NCI-H2196 (cell line): Measurements from ENCODE around the gene SRGAP2C.
"Not testable (repeated sequence)": the region's sequence is repeated elsewhere in the genome, so short reads cannot be mapped to it uniquely, and the experiment has no call there.

Experiments used
- DNase-seq: peaks from one replicate; lab custom pipeline; 2025; ENCODE audit not compliant: unreplicated experiment; lab: John Stamatoyannopoulos, UW

SRGAP2C gene

DNA sequence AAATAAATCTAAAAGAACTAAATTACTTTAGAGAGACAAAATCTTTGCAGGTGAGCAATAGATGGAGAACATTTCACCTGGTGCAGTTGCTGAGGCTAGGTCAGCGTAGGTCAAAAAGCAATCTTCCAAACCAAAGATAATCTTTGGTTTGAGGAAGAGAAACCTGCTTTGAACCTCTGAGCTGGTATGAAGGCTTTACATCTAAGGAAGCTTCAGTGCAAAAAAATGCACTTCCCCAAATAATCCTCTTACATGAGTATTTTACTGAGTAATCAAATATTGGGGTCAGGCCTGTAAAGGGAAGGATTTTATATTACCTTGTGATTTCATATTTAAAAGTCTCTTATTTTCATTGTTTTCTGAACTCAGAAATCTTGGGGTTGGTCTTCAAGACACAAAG is 223.6 kb downstream of the SRGAP2C start:
- no peak for DNase-seq

DNA sequence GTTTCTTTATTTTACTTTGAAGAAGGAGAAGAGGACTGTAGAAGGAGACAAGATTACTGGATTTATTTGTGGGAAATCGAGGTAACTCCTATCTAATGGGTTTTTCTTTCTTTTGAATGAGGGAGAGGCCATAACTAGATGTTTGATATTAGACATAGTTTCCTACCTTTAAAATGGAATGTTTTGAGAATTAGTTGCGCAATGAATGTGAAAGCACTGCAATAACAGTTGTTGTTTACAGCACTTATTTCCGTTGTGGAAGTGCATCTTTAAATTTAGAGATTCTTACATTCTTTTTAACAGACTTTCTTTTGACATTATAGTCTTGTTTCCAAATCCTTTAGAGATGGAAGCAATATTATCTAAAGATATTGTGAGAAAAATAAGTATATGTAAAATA is 229.0 kb downstream of the SRGAP2C start:
- DNase-seq, result no peak

DNA sequence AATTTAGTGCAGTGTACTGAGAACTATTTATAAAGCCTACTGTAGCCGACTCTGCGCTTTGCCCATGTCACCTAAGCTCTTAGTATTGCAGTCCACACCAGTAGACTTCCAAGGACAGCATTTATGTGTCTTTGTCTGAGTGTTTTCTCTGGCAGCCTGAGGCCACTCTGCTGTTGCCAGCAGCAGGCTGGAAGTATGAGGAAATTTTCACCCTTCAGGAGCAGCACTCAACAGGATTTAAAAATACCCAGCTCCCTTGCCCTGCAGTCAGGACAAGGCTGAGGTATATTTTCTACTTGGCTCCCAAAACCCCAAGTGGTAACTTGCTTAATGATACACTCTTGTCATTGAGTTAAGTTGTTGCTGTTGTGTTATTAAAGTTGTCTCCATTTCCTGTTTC is 230.1 kb downstream of the SRGAP2C start:
- no peak for DNase-seq

DNA sequence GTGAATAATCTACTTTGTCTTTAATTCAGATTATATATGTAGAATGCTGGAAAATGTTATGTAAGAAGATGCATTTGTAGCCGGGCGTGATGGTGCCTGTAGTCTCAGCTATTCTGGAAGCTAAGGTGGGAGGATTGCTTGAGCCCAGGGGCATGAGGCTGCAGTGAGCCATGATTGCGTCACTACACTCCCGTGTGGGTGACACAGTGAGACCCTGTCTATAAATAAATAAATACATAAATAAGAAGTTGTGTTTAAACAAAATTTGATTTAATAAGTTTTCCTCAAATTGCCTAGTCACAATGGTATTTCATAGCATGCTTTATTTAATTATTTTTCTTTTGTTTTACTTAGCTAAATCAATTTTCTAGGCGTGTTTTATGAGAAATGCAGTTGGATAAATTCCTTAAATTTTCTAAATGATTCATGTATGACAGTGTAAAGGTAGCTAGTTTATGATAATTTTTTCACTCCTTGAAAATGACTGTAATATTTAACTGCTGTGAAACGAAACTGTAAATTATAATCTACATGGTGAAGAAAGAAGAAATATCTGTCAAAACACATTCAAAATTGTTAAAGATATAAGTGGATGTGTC is 232.6 kb downstream of the SRGAP2C start:
- no peak for DNase-seq

DNA sequence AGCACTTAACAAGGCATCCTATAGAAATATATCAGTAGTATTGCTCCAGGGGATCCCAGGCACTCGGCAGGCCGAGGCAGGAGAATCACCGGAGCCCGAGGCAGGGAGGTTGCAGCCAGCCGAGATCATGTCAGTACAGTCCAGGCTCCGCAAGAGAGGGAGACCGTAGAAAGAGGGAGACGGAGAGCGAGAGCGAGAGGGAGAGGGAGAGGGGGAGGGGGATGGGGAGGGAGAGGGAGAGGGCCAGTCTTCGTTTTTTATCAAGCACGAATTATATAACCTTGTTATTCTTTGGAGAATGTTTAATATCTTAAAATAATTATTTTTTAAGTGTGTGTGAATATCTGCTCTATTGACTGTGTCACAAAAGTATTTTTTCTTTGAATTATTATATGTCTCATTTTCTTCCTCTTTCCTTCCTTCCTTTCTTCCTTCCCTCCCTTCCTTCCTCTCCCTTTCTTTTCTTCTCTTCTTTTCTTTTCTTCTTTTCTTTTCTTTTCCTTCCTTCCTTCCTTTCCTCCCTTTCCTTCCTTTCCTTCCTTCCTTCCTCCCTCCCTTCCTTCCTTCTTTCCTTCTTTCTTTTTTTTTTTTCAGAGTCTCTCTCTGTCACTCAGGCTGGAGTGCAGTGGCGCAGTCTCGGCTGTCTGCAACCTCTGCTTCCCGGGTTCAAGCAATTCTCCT is 233.7 kb downstream of the SRGAP2C start:
- no peak for DNase-seq

DNA sequence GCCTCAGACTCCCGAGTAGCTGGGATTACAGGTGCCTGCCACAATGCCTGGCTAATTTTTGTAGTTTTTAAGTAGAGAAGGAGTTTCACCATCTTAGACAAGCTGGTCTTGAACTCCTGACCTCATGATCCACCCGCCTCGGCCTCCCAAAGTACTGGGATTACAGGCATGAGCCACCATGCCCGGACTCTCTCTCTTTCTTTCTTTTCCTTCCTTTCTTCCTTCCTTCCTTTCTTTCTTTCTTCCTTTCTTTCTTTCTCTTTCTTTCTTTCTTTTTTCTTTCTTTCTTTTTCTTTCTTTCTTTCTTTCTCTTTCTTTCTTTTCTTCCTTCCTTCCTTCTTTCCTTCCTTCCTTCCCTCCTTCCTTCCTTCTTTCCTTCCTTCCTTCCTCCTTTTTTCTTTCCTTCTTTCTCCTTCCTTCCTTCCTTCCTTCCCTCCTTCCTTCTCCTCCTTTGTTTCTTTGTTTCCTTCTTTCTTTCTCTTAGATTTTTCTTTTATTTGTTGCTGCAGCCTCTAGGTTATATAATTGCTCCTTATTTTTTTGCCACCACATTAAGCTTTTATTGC is 234.4 kb downstream of the SRGAP2C start:
- DNase-seq, result not testable (repeated sequence)

DNA sequence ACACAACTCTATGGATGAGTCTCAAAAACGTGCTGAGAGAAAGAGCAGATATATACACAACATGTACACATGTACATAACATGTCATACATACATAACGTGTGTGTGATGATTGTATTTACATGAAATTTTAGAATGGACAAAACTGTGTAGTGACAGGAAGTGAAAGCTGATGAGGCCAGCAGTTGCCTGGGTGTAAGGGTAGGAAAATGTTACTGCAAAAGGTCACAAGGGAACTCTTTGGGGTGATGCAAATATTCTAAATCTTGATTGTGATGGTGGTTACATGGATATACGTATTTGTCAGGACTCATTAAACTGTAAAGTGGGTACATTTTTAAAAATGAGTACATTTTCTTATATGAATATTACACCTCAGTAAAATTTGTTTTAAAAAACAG is 236.7 kb downstream of the SRGAP2C start:
- DNase-seq, result not testable (repeated sequence)

DNA sequence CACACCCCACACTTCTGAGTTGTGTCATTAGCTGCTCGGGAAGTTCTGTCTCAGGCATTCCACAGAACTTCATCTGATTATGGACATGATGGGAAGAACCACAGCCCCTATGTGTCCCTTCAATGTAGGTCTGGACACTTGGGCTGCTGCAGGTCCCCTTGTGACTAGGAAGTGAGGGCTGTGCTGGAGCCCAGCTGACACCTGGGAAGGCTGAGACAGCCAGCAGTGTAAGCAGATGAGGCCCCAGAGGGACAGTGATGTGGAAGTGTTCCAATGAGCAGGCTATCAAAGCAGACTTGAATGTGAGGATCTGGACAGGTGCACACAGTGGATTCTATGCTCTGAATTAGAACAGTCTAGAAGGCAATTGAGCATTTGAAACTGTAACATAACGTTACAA is 239.2 kb downstream of the SRGAP2C start:
- DNase-seq, result not testable (repeated sequence)

DNA sequence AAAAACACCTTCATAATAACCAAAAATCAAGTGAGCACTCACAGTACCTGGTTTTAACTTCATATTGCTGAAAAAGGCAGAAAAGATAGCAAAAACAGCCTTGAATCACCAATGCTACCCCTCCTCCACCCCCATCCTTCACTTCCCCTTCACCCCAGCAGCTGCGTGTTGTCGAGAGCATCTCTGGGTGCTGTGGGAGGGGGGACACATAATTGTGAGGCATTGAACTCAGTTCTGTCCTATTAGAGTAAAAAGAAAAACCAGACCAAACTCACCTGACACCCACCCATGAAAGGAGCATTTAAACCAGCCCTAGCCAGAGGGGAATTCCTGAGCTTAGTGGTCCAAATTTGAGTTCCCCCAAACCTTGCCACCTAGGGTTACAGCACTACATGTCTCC is 248.7 kb downstream of the SRGAP2C start:
- not testable (repeated sequence) for DNase-seq

DNA sequence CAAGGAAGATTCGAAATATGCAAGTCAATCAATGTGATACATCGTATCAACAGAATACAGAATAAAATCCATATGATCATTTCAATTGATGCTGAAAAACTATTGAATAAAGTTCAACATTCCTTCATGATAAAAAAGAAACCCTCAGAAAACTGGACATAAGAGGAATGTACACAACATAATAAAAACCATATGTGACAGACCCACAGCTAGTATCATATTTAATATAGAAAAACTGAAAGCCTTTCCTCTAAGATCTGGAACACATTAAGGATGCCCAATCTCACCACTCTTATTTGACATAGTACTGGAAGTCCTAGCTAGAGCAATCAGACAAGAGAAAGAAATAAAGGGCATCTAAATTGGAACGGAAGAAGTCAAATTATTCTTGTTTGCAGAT is 254.1 kb downstream of the SRGAP2C start:
- not testable (repeated sequence) for DNase-seq

DNA sequence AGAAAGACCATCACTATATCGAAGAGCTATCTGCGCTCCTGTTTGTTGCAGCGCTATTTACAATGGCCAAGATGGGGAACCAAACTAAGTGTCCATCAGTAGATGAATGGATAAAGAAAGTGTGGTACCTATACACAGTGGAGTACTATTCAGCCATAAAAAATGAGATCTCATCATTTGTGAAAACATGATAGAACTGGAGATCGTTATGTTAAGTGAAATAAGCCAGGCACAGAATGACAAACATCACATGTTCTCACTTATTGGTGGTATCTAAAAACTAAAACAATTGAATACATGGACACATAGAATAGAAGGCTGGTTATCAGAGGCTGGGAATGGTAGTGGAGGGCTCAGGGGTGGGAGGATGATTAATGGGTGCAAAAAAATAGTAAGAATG is 256.2 kb downstream of the SRGAP2C start:
- DNase-seq, result no peak
